GM23338 (cell line): ENCODE measurements around the gene GAPT. TPM values are rescaled to one million over a fixed set of nuclear protein-coding genes. Genes with fewer than 3 reads are reported as not detected.

Experiments
- ATAC-seq: fragments of 200-7000 bp; cut with Tn5 transposase; 3 replicates; pipeline ENCODE4 v1.9.1; 2020
- DNase-seq: peaks from one replicate; pipeline ENCODE4 v3.0.0-alpha.2; 2015; ENCODE audit warnings: low spot score
- H2AFZ ChIP-seq: fragments of 200-600 bp; sonication (generic); 2 replicates; pipeline ENCODE4 v1.8.0; 2016; ENCODE audit warnings: antibody characterized with exemption, mild to moderate bottlenecking, moderate library complexity
- H3F3A ChIP-seq: fragments of 200-600 bp; sonication (generic); replicated peaks from 2 replicates; pipeline ENCODE4 v1.8.0; 2017; ENCODE audit warnings: antibody characterized with exemption, mixed run types, low read depth
- H3K27ac ChIP-seq: fragments of 200-600 bp; sonication (generic); 2 replicates; pipeline ENCODE4 v1.6.1; 2016; ENCODE audit warnings: low read depth
- H3K27me3 ChIP-seq: fragments of 200-600 bp; sonication (generic); 2 replicates; pipeline ENCODE4 v1.8.0; 2016; ENCODE audit warnings: mild to moderate bottlenecking, mixed run types, moderate library complexity; ENCODE audit not compliant: insufficient read depth
- H3K36me3 ChIP-seq: fragments of 200-600 bp; sonication (generic); 2 replicates; pipeline ENCODE4 v1.8.0; 2016; ENCODE audit warnings: mild to moderate bottlenecking; ENCODE audit not compliant: insufficient read depth
- H3K4me1 ChIP-seq: fragments of 200-600 bp; sonication (generic); 2 replicates; pipeline ENCODE4 v1.8.0; 2016; ENCODE audit warnings: mild to moderate bottlenecking, moderate library complexity; ENCODE audit not compliant: insufficient read depth
- H3K4me2 ChIP-seq: fragments of 200-600 bp; sonication (generic); 2 replicates; pipeline ENCODE4 v1.7.1; 2017; ENCODE audit warnings: mixed run types
- H3K4me3 ChIP-seq: fragments of 200-600 bp; sonication (generic); 2 replicates; pipeline ENCODE4 v1.6.1; 2016; ENCODE audit warnings: mixed run types
- H3K79me2 ChIP-seq: fragments of 200-600 bp; sonication (generic); replicated peaks from 2 replicates; pipeline ENCODE4 v1.8.0; 2017; ENCODE audit warnings: mild to moderate bottlenecking; ENCODE audit not compliant: insufficient read depth
- H3K9me2 ChIP-seq: fragments of 200-600 bp; sonication (generic); 2 replicates; pipeline ENCODE4 v1.8.0; 2017; ENCODE audit not compliant: insufficient read depth
- H4K20me1 ChIP-seq: fragments of 200-600 bp; sonication (generic); replicated peaks from 2 replicates; pipeline ENCODE4 v1.8.0; 2017; ENCODE audit warnings: mild to moderate bottlenecking; ENCODE audit not compliant: insufficient read depth
- H3K27ac Mint-ChIP-seq: 2 replicates; pipeline ENCODE4 v1.8.0; 2020; ENCODE audit warnings: inconsistent platforms, mild to moderate bottlenecking, moderate library complexity, mixed read lengths
- H3K27me3 Mint-ChIP-seq: 3 replicates; pipeline ENCODE4 v1.8.0; 2022; ENCODE audit warnings: low read depth, mild to moderate bottlenecking, moderate library complexity, mixed read lengths, inconsistent platforms; ENCODE audit not compliant: insufficient read depth, poor library complexity
- H3K36me3 Mint-ChIP-seq: 3 replicates; pipeline ENCODE4 v1.8.0; 2021; ENCODE audit warnings: low read depth, mild to moderate bottlenecking, inconsistent platforms, moderate library complexity, mixed read lengths
- H3K4me1 Mint-ChIP-seq: 3 replicates; pipeline ENCODE4 v1.8.0; 2020; ENCODE audit warnings: mild to moderate bottlenecking, inconsistent platforms, mixed read lengths
- H3K4me3 Mint-ChIP-seq: 3 replicates; pipeline ENCODE4 v1.8.0; 2021; ENCODE audit warnings: moderate library complexity, mild to moderate bottlenecking, inconsistent platforms, mixed read lengths
- H3K9me3 Mint-ChIP-seq: 3 replicates; pipeline ENCODE4 v1.8.0; 2020; ENCODE audit warnings: moderate library complexity, mild to moderate bottlenecking, inconsistent platforms, mixed read lengths
- CTCF ChIP-seq, 2 experiments: fragments of 200-600 bp in 1 of 2; sonication (generic) in 1 of 2; conservative IDR thresholded peaks; 2 replicates each; pipeline versions ENCODE4 v1.5.1 to v1.6.1; 2016 to 2017; ENCODE audit warnings: antibody characterized with exemption in 2 of 2, low read depth in 2 of 2, mild to moderate bottlenecking in 2 of 2, moderate library complexity in 1 of 2
- ETS1 ChIP-seq: IDR thresholded peaks from 2 replicates; pipeline ENCODE4 v1.6.1; 2016; ENCODE audit warnings: antibody characterized with exemption
- EZH2 ChIP-seq: fragments of 200-600 bp; sonication (generic); IDR thresholded peaks from one replicate; pipeline ENCODE4 v1.8.0; 2017; ENCODE audit warnings: antibody characterized with exemption, mild to moderate bottlenecking, low read depth; ENCODE audit not compliant: unreplicated experiment
- NANOG ChIP-seq: IDR thresholded peaks from 2 replicates; pipeline ENCODE4 v1.6.1; 2016; ENCODE audit warnings: antibody characterized with exemption, borderline replicate concordance
- POLR2AphosphoS5 ChIP-seq: IDR thresholded peaks from 2 replicates; pipeline ENCODE4 v1.6.1; 2016; ENCODE audit warnings: antibody characterized with exemption, low read depth
- REST ChIP-seq: IDR thresholded peaks from one replicate; pipeline ENCODE4 v1.6.1; 2018; ENCODE audit warnings: antibody characterized with exemption; ENCODE audit not compliant: unreplicated experiment
- STAT1 ChIP-seq: IDR thresholded peaks from one replicate; pipeline ENCODE4 v1.6.1; 2016; ENCODE audit warnings: antibody characterized with exemption; ENCODE audit not compliant: unreplicated experiment
- ZNF331 ChIP-seq: fragments of 250-450 bp; sonication (Bioruptor Pico); IDR thresholded peaks from 2 replicates; pipeline ENCODE4 v1.5.0; 2020; ENCODE audit warnings: low read depth, mild to moderate bottlenecking, moderate library complexity
- polyA plus RNA-seq: library from polyadenylated mRNA; unstranded; fragments of >200 nt; fragmentation: Nextera tagmentation; extraction: Ambion mirVana; gene quantifications from 2 replicates; pipeline ENCODE4 v1.2.1, GENCODE V29; 2016
- total RNA-seq: library from RNA; depleted of rRNA; stranded (reverse); fragments of >200 nt; shearing (Covaris generic); gene quantifications from 2 replicates; pipeline ENCODE4 v1.2.3, GENCODE V29; 2014

The GAPT gene
- total and polyA plus RNA-seq, 2 experiments from 2014 or later: not detected

GRCh38 chr5:58542709-58543108, 51.5 kb downstream of the GAPT start:
- Histone ChIP-seq H3K79me2 (no peaks in the 10 kb centered on the region), H4K20me1 (no peaks in the 10 kb centered on the region), H3K36me3 (peaks cover 8% of the 10 kb centered on the region; the same call in 1 of the 2 replicates), H3K27ac (no peak overlapping the region), H3K27me3 (no peaks in the 10 kb centered on the region), H3K9me2 (peaks cover 10% of the 10 kb centered on the region), H3F3A (no peaks in the 10 kb centered on the region), H3K4me1 (no peaks in the 10 kb centered on the region), H3K4me3 (no peak overlapping the region), H2AFZ (no peak overlapping the region), H3K4me2 (no peak overlapping the region)
- Mint-ChIP-seq H3K36me3 (peaks cover 26% of the 10 kb centered on the region; the same call in 2 of the 3 replicates), H3K27me3 (no peaks in the 10 kb centered on the region), H3K4me3 (no peak overlapping the region), H3K9me3 (peaks cover 50% of the 10 kb centered on the region), H3K4me1 (no peaks in the 10 kb centered on the region; the same call in 2 of the 3 replicates), H3K27ac (no peak overlapping the region)
- TF ChIP-seq NANOG (no peak), POLR2AphosphoS5 (no peak), ETS1 (no peak), REST (no peak)
- ATAC-seq (no peak), DNase-seq (no peak)

GRCh38 chr5:58543723-58544122, 52.5 kb downstream of the GAPT start:
- no peak for ATAC-seq
- Histone ChIP-seq H3K4me1 (no peaks in the 10 kb centered on the region), H3K27ac (no peak overlapping the region), H4K20me1 (no peaks in the 10 kb centered on the region), H3K36me3 (peaks cover 8% of the 10 kb centered on the region; the same call in 1 of the 2 replicates), H3F3A (no peaks in the 10 kb centered on the region), H3K79me2 (no peaks in the 10 kb centered on the region), H3K9me2 (peaks cover 10% of the 10 kb centered on the region), H3K4me3 (no peak overlapping the region), H3K4me2 (no peak overlapping the region), H2AFZ (no peak overlapping the region), H3K27me3 (no peaks in the 10 kb centered on the region)
- peaks cover 26% of the 10 kb centered on the region; the same call in 2 of the 3 replicates for H3K36me3 Mint-ChIP-seq
- no peak overlapping the region for H3K4me3 Mint-ChIP-seq
- H3K27ac Mint-ChIP-seq: no peak overlapping the region
- H3K9me3 Mint-ChIP-seq: peaks cover 44% of the 10 kb centered on the region
- H3K27me3 Mint-ChIP-seq: no peaks in the 10 kb centered on the region
- no peaks in the 10 kb centered on the region; the same call in 2 of the 3 replicates for H3K4me1 Mint-ChIP-seq
- DNase-seq: no peak
- TF ChIP-seq STAT1 (no peak), EZH2 (no peak), ZNF331 (no peak), REST (no peak), CTCF (conservative IDR thresholded peaks at IDR 0.05; ENCODE audit: low read depth in 2 of 2) (no peak)
